Activated CD4-positive, CD25-positive, alpha-beta regulatory T cell treated with anti-CD3 and anti-CD28 coated beads, Interleukin-2, amount 50 U/mL, for 72 hours (primary cell): ENCODE results near the gene ZC3HAV1.
"Not testable (repeated sequence)": the region's sequence is repeated elsewhere in the genome, so short reads cannot be mapped to it uniquely, and the experiment has no call there.

ENCODE experiments used
- DNase-seq: peaks from one replicate; pipeline ENCODE4 v3.0.0; 2021

The ZC3HAV1 gene

GRCh38 chr7:139084709-139085108 lies 24.8 kb downstream of the ZC3HAV1 start:
- DNase-seq, result no peak

GRCh38 chr7:139081584-139081983 lies 27.9 kb downstream of the ZC3HAV1 start:
- no peak for DNase-seq

- no peak for DNase-seq
Observed at GRCh38 chr7:139080905-139081304, 28.6 kb downstream of the ZC3HAV1 start.

- no peak for DNase-seq
Observed at GRCh38 chr7:139079861-139080260, 29.7 kb downstream of the ZC3HAV1 start.

- no peak for DNase-seq
Observed at GRCh38 chr7:139078911-139079310, 30.6 kb downstream of the ZC3HAV1 start.

GRCh38 chr7:139078399-139078798 lies 31.1 kb downstream of the ZC3HAV1 start:
- DNase-seq, result no peak

- not testable (repeated sequence) for DNase-seq
Observed at GRCh38 chr7:139077706-139078105, 31.8 kb downstream of the ZC3HAV1 start.

GRCh38 chr7:139075871-139076686 lies 33.4 kb downstream of the ZC3HAV1 start:
- DNase-seq, result no peak

GRCh38 chr7:139075031-139075652 lies 34.4 kb downstream of the ZC3HAV1 start:
- peak; percentile 52 for DNase-seq

- no peak for DNase-seq
Observed at GRCh38 chr7:139072796-139073195, 36.7 kb downstream of the ZC3HAV1 start.

GRCh38 chr7:139071680-139072079 lies 37.8 kb downstream of the ZC3HAV1 start:
- DNase-seq, result no peak

GRCh38 chr7:139068544-139069399 lies 40.7 kb downstream of the ZC3HAV1 start:
- no peak for DNase-seq

GRCh38 chr7:139066315-139066714 lies 43.2 kb downstream of the ZC3HAV1 start:
- DNase-seq, result no peak

- DNase-seq, result no peak
Observed at GRCh38 chr7:139065323-139065722, 44.2 kb downstream of the ZC3HAV1 start.

GRCh38 chr7:139061416-139061815 lies 48.1 kb downstream of the ZC3HAV1 start:
- DNase-seq, result no peak

- no peak for DNase-seq
Observed at GRCh38 chr7:139060695-139061237, 48.8 kb downstream of the ZC3HAV1 start.

GRCh38 chr7:139059905-139060304 lies 49.6 kb downstream of the ZC3HAV1 start:
- DNase-seq, result no peak

- no peak for DNase-seq
Observed at GRCh38 chr7:139058943-139059342, 50.6 kb downstream of the ZC3HAV1 start.

- no peak for DNase-seq
Observed at GRCh38 chr7:139055674-139056073, 53.8 kb downstream of the ZC3HAV1 start.

GRCh38 chr7:139054656-139055055 lies 54.9 kb downstream of the ZC3HAV1 start:
- not testable (repeated sequence) for DNase-seq

- DNase-seq, result no peak
Observed at GRCh38 chr7:139054101-139054500, 55.4 kb downstream of the ZC3HAV1 start.

GRCh38 chr7:139051655-139052054 lies 57.9 kb downstream of the ZC3HAV1 start:
- no peak for DNase-seq

GRCh38 chr7:139049936-139050335 lies 59.6 kb downstream of the ZC3HAV1 start:
- DNase-seq, result no peak
